BJ (cell line): ENCODE results near the gene R3HDM2. TPM values are rescaled to one million over a fixed set of nuclear protein-coding genes. Genes with fewer than 3 reads are reported as not detected.

Experiments
- CTCF ChIA-PET: fragments of 350-600 bp; formaldehyde crosslinking; extraction: SDS; loops from one replicate; lab custom pipeline; 2021; ENCODE audit warnings: antibody characterized with exemption, inconsistent platforms; lab: Yijun Ruan, JAX
- POLR2A ChIA-PET: fragments of 300-600 bp; sonication (Branson Sonifier 250); formaldehyde crosslinking; extraction: SDS; loops from one replicate; lab custom pipeline; 2021; ENCODE audit warnings: antibody characterized with exemption; lab: Charles Lee
- DNase-seq: peaks from one replicate; pipeline ENCODE4 v3.0.0-alpha.2; 2011; ENCODE audit warnings: low read depth
- H3K27me3 ChIP-seq: 2 replicates; pipeline ENCODE4 v1.6.0; 2011; ENCODE audit warnings: low read length; ENCODE audit not compliant: control insufficient read depth, insufficient read depth
- H3K36me3 ChIP-seq: 2 replicates; pipeline ENCODE4 v1.5.1; 2011; ENCODE audit warnings: low read length; ENCODE audit not compliant: control insufficient read depth, insufficient read depth
- H3K4me3 ChIP-seq: 2 replicates; pipeline ENCODE4 v1.5.1; 2011; ENCODE audit warnings: low read depth, mild to moderate bottlenecking, control low read depth, low read length
- polyA plus RNA-seq: library from polyadenylated mRNA; depleted of rRNA; stranded (reverse); fragments of >200 nt; gene quantifications from 2 replicates; pipeline ENCODE4 v1.2.3, GENCODE V29; 2011
- TF ChIP-seq, protein P1 (sequence below): IDR thresholded peaks from 2 replicates; pipeline ENCODE4 v1.5.1; 2011; ENCODE audit warnings: low read depth, mild to moderate bottlenecking, control low read depth, inconsistent platforms, low read length, moderate library complexity; ENCODE audit not compliant: insufficient read depth

R3HDM2 gene
- polyA plus RNA-seq, 1 experiment: 27.4 TPM

DNA sequence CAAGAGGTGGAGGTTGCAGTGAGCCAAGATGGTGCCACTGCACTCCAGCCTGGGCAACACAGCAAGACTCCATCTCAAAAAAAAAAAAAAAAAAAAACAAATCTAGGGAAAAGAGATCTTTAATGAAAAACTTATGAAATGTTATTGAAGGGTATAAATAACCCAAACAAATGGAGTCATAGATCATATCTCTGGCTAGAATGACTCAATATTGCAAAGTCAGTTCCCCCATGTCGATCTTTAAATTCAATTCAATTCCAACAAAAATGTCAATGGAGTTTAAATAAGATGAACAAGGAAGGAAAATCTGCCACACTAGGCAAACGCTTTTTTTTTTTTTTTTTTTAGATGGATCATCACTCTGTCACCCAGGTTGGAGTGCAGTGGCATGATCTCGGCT, 78.7 kb downstream of the R3HDM2 start:
- no peak for DNase-seq
- POLR2A ChIA-PET: no interaction called here

DNA sequence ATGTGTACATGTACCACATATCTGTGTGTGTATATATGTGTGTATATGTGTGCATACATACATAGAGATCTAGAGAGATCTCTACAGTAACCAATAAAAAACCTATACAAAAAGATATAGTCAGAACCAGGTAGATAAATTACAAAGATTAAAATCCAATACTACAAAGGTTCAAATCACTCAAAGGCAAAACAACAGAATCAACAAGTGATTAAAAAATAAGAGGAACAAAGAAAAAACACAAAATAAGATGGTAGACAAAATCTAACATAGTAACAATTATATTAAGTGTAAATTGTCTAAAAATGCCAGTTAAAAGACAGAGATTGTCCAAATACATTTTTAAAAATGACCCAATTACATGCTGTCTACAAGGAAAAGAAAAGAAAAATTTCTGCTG, 83.6 kb downstream of the R3HDM2 start:
- Histone ChIP-seq H3K4me3 (no peak overlapping the region), H3K36me3 (peaks cover 2% of the 10 kb centered on the region; the same call in 1 of the 2 replicates), H3K27me3 (no peaks in the 10 kb centered on the region)
- ChIA-PET CTCF (interaction anchor here (0.5 to 1.4 kb wide), 2 partner anchors 40 to 105 kb away, joined by 3 read pairs; no protein-coding TSS in a partner anchor), POLR2A (no interaction called here)
- TF ChIP-seq, protein P1, sequence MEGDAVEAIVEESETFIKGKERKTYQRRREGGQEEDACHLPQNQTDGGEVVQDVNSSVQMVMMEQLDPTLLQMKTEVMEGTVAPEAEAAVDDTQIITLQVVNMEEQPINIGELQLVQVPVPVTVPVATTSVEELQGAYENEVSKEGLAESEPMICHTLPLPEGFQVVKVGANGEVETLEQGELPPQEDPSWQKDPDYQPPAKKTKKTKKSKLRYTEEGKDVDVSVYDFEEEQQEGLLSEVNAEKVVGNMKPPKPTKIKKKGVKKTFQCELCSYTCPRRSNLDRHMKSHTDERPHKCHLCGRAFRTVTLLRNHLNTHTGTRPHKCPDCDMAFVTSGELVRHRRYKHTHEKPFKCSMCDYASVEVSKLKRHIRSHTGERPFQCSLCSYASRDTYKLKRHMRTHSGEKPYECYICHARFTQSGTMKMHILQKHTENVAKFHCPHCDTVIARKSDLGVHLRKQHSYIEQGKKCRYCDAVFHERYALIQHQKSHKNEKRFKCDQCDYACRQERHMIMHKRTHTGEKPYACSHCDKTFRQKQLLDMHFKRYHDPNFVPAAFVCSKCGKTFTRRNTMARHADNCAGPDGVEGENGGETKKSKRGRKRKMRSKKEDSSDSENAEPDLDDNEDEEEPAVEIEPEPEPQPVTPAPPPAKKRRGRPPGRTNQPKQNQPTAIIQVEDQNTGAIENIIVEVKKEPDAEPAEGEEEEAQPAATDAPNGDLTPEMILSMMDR: no peak
- DNase-seq: no peak

More for the DNA sequence above, 78.7 kb downstream of the R3HDM2 start:
- TF ChIP-seq, protein P1: no peak
- Histone ChIP-seq H3K4me3 (no peak overlapping the region), H3K36me3 (peaks cover 2% of the 10 kb centered on the region; the same call in 1 of the 2 replicates), H3K27me3 (no peaks in the 10 kb centered on the region)
- CTCF ChIA-PET: no interaction called here

DNA sequence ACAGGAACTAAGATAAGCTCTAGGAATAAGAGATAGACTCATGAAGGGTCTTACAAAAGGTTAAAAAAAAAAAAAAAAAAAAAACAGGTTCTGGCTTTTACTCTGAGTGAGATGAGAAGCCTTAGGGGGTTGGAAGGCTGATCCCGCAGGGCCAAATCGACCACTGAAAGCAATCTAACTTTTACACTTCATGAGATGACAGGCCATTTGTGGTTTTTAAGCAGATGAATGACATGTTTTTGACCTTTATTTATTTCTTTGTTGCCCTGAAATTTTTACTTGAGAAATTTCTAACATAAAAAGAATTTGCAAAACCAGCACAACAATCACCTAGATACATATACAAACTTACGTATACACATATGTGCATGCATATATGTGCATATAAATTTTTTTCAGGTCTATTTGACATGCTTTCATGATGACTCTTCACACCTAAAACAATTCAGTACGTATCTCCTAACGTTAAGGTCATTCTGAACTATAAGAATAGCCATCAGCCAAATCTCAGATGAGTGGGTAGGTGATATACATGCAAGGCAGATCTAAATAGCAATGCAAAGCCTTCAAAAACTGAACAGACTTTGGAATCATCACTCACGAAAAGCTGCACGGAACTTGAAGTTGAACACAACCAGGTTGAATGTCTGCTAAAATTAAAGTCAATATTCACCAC, 87.0 kb downstream of the R3HDM2 start:
- no peaks in the 10 kb centered on the region for H3K27me3 ChIP-seq
- ChIA-PET CTCF (interaction anchor here (0.6 to 0.9 kb wide), 2 partner anchors 20 to 27 kb away, joined by 3 read pairs; no protein-coding TSS in a partner anchor), POLR2A (no interaction called here)
- TF ChIP-seq, protein P1: no peak
- H3K4me3 ChIP-seq: no peak overlapping the region
- DNase-seq: no peak
- no peaks in the 10 kb centered on the region for H3K36me3 ChIP-seq

DNA sequence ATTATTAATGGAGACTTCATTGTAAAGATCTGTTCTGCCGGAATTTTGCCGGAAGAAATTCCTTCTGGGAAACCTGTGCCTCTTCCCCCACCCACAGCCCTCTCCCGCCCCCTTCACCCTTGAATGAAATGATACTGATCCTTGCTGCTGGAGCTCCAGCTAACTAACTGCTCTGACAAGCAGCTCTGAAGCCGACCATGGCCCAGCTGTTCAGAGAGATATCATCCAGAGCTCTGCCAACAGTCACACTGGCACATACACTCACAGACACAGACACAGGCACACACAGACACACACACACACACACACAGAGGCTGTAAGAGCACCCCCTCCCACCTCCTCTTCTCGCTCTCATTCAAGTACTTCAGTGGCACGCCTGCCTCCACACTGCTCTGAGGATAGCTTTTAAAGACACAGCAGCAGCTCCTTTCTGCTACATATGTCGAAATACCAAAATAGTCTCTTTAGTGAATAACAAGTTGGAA, 88.6 kb downstream of the R3HDM2 start:
- POLR2A ChIA-PET: interaction anchor here (0.6 kb wide), 2 partner anchors 8 to 113 kb away, joined by 3 to 8 read pairs; partner anchors contain the start of gene INHBE

More for the DNA sequence above, 88.6 kb downstream of the R3HDM2 start:
- TF ChIP-seq, protein P1: no peak
- CTCF ChIA-PET: interaction anchor here (0.8 to 1.2 kb wide), 5 partner anchors 10 to 114 kb away, joined by 3 to 6 read pairs (median 4); no protein-coding TSS in a partner anchor
- H3K36me3 ChIP-seq: no peaks in the 10 kb centered on the region
- no peak overlapping the region for H3K4me3 ChIP-seq
- no peaks in the 10 kb centered on the region for H3K27me3 ChIP-seq
- DNase-seq: no peak
